GM18502 (cell line): Measurements from ENCODE around the gene TBCD.
A peak's percentile ranks its signal among the peaks of the same experiment; 100 is the strongest.

Source experiments
- ATAC-seq: cut with Tn5 transposase; IDR thresholded peaks from one replicate; pipeline ENCODE4 v1.9.1; 2021; ENCODE audit warnings: mild to moderate bottlenecking; ENCODE audit not compliant: unreplicated experiment, poor library complexity

Gene TBCD

DNA sequence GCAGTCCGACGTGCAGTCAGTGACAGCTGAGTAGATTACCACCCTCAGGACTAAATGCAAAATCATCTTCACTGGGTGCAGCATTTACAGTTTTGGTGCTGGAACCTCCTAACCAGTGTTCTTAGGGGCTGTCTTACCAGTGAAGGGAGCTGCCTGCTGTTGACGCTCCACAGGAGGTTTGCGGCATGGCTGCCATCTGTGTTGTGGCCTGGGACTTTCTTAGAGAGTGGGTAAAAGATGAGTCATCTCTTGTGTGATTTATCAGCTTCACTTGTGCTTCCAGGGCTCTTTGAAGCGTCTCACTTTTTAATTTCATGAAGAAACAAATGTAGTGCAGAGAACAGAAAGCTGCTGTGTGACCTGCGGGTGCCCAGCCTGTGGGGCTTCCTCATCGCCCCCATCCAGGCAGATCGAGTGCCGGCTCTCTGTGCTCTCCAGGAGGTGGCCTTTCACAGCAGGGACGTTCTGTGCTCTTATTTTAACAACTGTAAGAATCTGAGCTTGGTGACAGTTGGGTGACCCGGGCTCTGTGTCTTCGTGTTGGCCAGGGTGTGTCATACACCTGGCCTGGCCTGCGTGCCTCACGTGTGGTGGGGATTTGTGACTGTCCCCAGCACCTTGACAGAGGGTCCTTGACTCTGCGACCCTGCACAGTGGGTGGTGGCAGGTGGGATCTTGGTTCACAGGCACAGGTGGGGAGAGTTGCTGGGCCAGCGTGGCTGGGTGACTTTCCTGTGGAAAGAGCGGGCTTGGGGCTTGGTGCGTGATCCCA lies 112.3 kb downstream of the TBCD start:
- peak; percentile 84 for ATAC-seq

DNA sequence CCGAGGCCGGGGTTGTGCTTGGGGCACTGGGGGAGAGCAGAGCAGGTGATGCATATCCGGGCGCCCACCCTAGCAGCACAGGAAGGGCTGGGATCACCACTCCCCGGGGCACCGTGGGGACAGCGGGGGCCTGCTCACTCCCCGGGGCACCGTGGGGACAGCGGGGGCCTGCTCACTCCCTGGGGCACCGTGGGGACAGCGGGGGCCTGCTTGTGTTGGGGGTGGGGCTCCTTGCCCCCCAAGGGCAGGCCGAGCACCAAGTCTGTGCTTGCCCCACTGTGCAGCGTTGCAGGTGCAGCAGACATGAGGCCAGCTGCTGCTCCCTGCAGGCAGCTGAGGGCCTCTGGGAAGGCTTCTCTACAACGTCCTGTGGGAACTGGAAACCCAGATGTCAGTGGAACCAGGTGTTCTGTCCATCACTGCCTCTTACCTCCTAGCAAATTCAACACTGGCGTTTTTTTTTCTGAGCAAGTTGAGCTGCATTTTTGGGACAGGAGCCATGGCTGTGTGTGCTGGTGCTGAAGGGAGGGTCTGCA lies 112.9 kb downstream of the TBCD start:
- no peak for ATAC-seq

DNA sequence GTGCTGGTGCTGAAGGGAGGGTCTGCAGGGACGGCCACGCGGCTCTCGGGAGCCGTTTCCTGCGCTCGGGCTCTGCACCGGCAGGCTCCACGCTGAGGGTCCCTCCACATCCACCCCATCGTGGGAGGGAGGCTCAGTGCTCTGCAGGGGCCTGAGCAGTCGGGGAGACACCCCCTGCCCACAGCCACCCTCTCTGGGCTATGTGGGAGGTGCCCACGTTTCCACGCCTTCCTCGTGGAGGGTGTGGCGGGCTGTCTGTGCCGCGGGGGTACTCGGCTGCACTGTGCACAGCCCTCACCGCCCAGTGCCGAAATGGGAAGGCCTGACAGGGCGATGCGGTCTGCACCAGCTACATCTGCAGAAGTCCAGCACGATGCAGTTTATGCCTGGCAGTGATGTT lies 113.4 kb downstream of the TBCD start:
- ATAC-seq: no peak

DNA sequence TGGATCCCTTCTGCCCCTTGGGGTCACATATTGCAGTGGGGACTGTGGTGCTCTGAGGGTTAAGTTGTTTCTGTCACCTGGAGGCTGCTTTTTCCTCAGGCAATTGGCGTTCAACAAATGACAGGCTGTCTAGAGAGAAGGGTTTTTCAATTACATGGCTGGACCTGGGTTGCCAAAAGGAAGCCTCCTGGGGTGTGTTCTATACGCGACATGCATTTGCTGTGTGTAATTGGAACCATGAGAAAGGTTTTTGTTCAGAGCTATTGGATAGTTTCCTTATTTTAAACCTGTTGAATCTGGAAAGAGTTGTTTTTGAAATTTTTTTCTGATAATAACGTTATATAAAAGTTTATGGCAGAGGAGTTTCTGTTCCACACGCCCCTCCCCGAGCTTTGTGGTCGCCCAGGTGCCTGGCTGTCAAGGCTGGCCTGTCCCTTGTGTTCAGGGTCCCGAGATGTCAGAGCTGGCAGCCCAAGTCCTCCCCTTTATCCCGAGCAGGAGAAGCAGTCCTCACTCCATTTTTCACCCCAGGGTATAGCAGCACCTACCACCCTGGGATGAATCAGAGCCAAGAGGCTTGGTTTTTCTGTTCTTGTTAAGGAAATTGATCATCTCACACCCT lies 114.0 kb downstream of the TBCD start:
- ATAC-seq: no peak

DNA sequence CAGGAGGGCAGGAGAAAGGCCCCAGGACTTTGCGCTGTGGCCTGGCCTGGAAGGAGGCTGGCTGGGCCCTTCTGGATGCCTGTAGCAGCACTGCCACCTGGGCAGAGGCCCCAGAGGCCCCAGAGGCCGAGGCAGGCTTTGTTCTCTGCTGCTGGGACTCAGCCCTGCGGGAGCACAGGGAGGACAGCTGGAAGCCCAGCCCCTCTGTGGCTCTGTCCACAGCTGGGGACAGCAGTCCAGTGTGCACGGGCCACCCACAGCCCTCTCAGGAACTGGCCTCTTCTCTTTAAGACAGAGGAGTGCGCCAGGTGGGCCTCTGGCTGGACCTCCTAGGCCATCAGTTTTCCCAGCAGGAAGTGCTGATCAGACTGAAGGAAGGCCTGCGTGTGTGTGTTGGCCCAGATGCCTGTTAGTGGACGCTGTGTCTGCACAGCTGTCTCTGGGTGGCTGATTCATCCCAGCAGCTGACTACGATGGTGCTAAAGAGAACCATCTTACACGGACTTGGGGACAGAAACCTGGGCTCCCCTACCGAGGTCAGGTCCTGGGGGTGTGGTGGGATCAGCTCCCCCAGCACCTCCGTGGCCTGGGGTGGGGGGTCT lies 114.8 kb downstream of the TBCD start:
- ATAC-seq: no peak

DNA sequence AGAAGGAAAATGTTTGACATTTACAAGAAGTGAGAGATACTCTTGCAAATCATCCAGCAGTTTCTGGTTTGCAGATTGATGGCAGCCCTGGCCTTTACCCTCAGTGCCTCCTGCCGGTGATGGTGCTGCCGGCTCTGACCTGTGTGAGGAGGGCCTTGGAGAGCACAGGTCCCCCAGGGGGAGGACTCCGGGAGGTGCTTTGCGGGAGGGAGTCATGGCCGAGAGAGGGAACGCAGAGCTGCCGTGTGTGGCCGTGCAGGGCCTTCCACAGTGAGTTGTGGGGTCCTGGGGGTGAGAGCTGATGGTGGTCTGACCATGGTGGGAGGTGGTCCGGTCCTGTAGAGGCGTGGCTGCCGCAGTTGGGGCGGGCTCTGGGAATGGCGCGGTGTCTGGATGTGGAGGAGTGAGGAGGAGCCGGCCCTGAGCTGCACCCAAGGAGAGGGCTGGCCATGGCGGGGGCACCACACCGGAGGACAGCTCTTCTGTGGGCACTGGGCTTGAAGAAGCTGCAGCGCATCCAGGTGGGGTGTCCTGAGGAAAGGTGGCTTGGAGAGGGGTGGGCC lies 116.0 kb downstream of the TBCD start:
- ATAC-seq: no peak

DNA sequence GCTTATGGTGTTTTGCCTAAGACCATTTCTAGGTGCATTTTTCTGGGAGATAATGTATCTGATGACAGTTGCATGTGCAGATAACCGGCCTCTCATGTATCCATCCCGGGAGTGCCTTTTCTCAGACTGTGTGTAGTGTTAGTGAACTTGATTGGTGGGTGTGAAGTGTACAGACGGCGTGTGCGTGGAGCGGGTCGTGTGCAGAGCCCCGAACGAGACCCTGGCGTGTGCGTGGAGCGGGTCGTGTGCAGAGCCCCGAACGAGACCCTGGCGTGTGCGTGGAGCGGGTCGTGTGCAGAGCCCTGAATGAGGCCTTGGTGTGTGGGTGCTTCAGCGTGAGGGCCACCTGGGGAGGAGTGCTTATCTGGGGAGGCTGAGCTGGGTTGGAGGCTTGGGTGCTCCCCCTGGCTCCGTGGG lies 116.9 kb downstream of the TBCD start:
- no peak for ATAC-seq

DNA sequence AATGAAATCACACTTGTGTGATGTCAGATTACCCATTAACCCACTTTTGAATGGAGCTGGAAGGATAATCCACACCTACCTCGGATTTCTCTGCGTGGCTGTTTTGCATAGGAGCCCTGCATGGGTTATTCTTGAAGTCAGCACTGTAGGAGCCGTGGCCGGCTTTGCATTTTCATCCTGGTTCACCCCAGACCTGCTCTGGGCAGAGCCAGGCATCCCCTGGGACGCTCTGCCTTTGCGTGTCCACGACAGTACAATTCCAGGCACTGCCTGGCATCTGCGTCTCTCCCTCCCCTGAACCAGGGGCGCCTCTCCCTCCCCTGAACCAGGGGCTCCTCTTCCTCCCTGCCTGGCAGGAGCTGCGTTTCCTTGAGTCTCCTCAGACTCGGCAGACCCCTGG lies 117.7 kb downstream of the TBCD start:
- ATAC-seq: no peak

DNA sequence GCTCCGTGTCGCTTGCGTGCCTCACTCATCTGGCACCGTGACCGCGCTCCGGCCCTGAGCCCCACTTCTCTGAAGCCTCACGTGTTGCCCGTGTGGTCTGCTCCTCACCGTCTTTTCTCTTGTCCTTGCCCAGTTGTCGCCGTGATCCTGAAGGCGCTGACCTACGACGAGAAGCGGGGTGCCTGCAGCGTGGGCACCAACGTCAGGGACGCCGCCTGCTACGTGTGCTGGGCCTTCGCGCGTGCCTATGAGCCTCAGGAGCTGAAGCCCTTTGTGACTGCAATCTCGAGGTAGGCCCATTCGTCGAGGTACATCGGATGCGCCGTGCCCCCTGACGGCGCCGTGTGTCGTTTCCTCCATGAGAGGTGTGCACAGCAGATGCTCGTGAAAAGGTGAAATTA lies 118.2 kb downstream of the TBCD start:
- ATAC-seq: no peak

DNA sequence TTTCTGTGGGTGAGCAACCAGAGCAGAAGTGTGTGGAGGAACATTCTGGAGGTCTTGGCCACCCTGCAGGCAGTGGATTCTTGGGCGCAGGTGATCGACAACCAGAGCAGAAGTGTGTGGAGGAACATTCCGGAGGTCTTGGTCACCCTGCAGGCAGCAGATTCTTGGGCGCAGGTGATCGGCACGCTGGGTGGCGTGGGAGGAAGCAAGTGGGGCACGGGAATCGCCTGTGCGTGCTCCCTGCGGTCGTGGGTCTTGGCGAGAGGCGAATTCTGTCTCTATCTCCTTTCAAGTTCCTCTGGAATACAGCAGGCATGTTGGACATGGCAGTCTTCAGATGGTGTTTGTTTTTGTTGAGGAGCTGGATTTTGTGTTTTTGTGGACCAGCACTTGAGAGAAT lies 118.7 kb downstream of the TBCD start:
- ATAC-seq: no peak

DNA sequence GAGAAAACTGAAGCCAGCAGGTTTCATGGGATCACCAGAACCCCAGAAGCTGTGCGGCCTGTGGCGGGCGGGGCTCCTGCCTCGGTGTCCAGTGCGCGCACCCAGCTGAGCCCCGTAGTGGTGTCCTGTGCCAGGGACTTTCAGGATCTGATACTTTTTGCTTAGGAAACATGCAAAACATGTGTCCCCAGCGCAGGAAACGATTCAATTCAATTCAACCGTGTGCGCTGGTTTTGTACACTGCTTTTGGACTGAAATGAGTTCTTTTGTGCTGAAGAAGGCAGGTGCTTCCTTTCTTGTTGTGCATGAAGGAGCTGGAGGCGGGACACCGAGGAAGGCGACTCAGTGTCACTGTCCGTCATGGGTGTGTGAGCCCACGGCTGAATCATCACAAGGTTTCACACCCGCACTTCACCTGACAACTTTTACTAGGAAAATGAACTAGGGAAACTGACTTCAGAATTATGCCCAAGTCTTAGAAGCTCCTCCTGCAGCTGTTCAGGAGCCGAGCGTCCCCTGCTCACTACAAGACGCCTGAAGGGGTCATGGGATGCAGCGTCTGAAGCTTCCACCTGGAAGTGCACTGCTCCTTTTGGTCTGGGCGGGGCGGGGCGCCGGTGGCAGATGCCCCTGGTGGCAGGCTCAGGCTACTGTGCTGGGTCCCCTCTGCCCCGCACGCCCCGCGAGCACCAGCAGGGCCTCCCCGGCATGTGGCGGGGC lies 119.4 kb downstream of the TBCD start:
- peak; percentile 79 for ATAC-seq

DNA sequence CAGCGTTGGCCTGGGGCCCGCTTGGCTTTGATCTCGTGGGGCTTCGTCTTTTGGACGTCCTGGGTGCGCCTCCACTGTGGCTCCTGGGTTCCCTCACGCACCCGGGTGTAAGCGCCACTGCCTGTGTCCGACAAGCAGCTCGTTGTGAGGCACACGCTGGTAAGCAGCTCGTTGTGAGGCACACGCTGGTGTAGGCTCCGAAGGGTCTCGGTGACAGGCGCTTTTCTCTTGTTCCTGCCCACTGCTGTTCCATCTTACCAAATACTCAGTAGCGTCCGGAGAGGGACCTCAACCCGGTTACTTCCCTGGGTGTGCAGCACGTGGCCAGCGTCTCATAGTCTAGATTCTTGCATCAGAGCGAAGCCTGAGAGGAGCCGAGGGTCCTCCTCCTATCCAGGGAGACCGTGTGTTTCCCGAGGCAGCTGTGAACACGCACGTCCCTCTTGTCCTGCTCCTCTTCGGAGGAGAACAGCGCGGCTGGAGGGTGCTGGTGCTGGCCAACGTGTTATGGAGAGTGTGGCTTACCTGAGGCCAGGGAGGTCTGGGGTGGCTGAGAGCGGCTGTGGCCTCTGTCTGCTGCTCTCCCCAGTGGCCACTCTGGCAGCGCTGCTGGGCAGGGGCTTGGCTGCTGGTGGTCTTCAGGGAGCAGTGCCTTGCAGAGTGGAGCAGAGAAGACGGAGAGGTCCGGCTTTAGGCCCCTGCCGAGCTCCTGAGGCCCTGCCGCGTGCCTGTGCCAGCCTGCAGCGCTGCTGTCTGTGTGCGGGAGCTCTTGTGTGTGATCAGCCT lies 120.1 kb downstream of the TBCD start:
- ATAC-seq: no peak

DNA sequence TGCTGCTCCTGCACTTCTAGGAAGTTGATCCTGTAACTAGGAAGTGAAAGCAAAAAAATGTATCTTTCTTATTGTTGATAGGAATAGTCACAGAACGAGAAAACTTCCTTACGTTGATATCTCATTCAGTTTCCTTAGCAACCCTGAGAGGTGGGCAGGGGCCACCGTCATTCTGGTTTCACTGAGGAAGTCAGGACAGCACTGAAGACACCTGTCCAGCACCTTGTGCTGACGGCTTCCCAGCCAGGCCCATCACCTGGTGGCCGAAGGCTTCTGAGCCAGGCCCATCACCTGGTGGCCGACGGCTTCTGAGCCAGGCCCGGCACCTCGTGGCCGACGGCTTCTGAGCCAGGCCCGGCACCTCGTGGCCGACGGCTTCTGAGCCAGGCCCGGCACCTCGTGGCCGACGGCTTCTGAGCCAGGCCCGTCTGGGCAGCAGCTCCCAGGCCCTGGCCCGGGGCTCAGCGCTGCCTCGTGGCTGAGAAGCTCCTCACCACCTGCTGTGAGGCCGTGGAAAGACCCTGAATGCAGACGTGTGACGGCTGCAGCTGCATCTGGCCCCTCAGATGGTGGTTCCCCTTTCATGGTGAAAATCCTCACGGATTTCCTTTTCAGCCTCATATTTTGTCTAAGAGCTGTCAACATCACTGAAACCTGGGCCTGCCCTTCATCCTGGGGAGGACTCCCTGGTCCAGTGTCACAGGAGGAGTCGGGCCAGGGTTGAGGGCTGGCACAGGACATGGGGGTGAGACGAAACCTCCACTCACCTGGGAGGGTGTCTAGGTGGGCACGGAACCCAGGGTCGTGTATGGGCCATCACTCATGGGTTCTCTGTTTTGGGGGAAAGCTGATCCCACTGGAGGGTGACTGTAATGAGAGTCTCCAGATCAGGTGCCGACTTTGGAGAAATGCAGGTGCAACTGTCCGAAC lies 121.0 kb downstream of the TBCD start:
- ATAC-seq: no peak

DNA sequence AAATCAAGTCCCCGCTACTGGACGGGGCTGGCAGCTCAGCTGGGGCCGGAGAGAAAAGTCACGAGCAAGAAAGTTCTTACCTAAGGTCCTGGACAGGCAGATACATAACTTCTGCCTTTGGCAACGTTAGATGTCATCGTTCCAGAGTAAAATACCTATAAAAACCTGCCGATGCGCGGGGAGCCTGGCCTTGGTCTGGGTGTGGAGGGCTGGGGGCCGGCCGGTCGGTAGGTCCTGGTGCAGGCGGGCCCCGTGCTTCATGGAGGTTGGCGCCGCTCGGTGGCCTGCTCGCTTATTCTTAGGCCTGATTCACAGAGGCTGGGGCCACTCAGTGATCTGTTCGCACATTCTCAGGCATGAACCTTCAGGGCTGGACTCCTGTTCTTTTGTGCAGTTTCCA lies 121.7 kb downstream of the TBCD start:
- ATAC-seq: no peak

DNA sequence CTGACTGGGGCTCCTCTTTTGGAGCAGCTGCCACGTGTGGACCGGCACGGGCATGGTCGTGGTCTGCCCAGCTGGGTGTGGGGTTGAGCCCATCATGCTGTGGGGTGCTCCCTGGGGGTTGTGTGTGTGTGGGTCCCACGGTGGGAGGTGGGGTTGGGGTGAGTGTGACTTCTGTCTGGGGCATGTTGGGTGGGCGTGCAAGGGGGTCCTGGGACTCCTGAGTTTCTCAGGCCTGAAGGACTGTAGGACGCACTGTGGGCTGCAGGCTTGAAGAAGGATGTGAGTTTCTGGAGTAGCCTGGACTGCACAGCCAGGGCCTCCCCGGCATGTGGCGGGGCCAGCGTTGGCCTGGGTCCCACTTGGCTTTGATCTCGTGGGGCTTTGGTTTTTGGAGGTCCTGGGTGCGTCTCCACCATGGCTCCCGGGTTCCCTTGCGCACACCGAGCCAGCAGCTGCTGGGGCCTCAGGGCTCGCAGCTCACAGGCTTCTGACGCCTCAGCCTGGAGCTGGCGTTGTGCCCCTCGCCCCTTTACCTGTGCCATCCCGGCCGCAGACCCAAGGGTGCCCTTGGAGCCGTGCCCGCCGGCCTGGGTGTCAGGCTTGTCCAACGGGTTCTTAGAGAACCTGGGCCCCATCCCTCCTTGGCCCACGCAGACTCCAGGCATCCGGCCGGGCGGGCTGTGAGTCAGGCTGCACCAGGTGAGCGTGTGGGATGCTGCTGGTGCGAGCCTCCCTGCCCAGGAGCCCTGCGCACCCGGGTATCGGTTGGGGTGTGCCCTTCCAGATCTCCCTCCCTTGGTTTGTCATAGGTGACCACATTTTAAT lies 122.4 kb downstream of the TBCD start:
- ATAC-seq: no peak

DNA sequence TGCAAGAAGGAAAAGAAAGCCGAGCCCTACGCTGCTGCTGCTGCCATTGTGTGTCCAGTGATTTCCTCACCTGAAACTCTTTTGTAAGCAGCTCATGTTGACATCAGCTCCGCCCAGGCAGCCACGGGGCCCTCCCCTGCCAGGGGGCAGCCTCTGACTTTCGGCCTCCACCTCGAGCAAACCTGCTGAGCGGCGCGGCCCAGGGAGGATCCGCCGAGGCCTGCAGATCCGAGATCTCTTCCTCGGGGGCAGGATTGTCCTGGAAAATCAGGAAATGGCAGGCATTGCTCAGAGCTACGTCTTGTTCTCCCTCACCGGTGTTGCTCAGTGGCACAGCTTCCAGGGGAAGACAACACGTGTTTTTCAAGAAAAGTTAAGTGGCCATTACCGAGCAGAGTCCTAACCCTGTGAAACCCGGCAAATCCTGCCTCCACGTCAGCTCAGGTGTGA lies 123.6 kb downstream of the TBCD start:
- ATAC-seq: no peak

DNA sequence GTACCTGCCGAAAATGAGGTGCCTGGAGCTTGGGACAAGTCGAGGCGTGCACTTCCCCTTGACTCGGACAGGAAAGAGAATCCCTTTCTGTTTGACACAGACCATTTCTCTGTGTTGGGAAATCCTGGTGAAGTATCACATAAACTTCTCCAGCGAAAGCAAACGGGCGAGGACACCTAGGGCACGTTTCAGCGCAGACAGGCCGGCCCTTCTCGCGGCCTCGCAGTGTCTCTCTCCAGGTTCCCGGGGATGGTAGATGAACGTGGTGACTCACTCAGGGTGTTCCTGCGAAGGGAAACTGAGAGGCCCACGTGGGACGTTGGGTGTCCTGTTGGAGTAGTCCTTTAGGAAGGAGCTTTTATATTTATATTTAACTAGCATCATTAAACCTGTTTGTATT lies 124.3 kb downstream of the TBCD start:
- no peak for ATAC-seq
